Stimulated activated CD8-positive, alpha-beta memory T cell treated with anti-CD3 and anti-CD28 coated beads, Interleukin-7, amount 100 ng/mL, for 1 hour (primary cell): ENCODE measurements around the gene MAP3K21.

ENCODE experiments used
- DNase-seq, 2 donors: peaks; one replicate each; pipeline ENCODE4 v3.0.0-alpha.2; 2020; ENCODE audit warnings: low read depth in 2 of 2

The MAP3K21 gene

GRCh38 chr1:233359431-233359830 lies 31.9 kb downstream of the MAP3K21 start:
- no peak for DNase-seq

- DNase-seq, result no peak
Measured at GRCh38 chr1:233359905-233360304, 32.4 kb downstream of the MAP3K21 start.

- no peak for DNase-seq
Measured at GRCh38 chr1:233360525-233361102, 33.1 kb downstream of the MAP3K21 start.

GRCh38 chr1:233361876-233362275 lies 34.4 kb downstream of the MAP3K21 start:
- no peak for DNase-seq

- no peak for DNase-seq
Measured at GRCh38 chr1:233362743-233363142, 35.2 kb downstream of the MAP3K21 start.

GRCh38 chr1:233364026-233364425 lies 36.5 kb downstream of the MAP3K21 start:
- DNase-seq, result no peak

- no peak for DNase-seq
Measured at GRCh38 chr1:233364695-233365539, 37.4 kb downstream of the MAP3K21 start.

GRCh38 chr1:233366575-233366974 lies 39.1 kb downstream of the MAP3K21 start:
- DNase-seq, result no peak

- DNase-seq, result no peak
Measured at GRCh38 chr1:233367057-233367803, 39.7 kb downstream of the MAP3K21 start.

GRCh38 chr1:233368106-233368788 lies 40.7 kb downstream of the MAP3K21 start:
- DNase-seq, result no peak

GRCh38 chr1:233368789-233369130 lies 41.2 kb downstream of the MAP3K21 start:
- no peak for DNase-seq

GRCh38 chr1:233372218-233373120 lies 44.9 kb downstream of the MAP3K21 start:
- no peak for DNase-seq

GRCh38 chr1:233373226-233373625 lies 45.7 kb downstream of the MAP3K21 start:
- DNase-seq, result no peak

- DNase-seq, result no peak
Measured at GRCh38 chr1:233375653-233376052, 48.1 kb downstream of the MAP3K21 start.

- no peak for DNase-seq
Measured at GRCh38 chr1:233376382-233377110, 49.0 kb downstream of the MAP3K21 start.

- DNase-seq, result no peak
Measured at GRCh38 chr1:233379869-233380438, 52.4 kb downstream of the MAP3K21 start.

- no peak for DNase-seq
Measured at GRCh38 chr1:233381806-233382205, 54.3 kb downstream of the MAP3K21 start.

- no peak for DNase-seq
Measured at GRCh38 chr1:233383984-233384383, 56.5 kb downstream of the MAP3K21 start.

- DNase-seq, result no peak
Measured at GRCh38 chr1:233386336-233386735, 58.8 kb downstream of the MAP3K21 start.

- no peak for DNase-seq
Measured at GRCh38 chr1:233387585-233387984, 60.1 kb downstream of the MAP3K21 start.
